WI38 (cell line): ENCODE results near the gene AHI1.
A peak's percentile ranks its signal among the peaks of the same experiment; 100 is the strongest.

Experiments used
- H3K4me3 ChIP-seq: 2 replicates; pipeline ENCODE4 v1.5.1; 2011; ENCODE audit warnings: low read depth, mild to moderate bottlenecking, control low read depth, low read length
- TF ChIP-seq, protein P1 (sequence below): IDR thresholded peaks from 2 replicates; pipeline ENCODE4 v1.5.1; 2012; ENCODE audit warnings: low read depth, mild to moderate bottlenecking, control low read depth, low read length

The AHI1 gene

DNA sequence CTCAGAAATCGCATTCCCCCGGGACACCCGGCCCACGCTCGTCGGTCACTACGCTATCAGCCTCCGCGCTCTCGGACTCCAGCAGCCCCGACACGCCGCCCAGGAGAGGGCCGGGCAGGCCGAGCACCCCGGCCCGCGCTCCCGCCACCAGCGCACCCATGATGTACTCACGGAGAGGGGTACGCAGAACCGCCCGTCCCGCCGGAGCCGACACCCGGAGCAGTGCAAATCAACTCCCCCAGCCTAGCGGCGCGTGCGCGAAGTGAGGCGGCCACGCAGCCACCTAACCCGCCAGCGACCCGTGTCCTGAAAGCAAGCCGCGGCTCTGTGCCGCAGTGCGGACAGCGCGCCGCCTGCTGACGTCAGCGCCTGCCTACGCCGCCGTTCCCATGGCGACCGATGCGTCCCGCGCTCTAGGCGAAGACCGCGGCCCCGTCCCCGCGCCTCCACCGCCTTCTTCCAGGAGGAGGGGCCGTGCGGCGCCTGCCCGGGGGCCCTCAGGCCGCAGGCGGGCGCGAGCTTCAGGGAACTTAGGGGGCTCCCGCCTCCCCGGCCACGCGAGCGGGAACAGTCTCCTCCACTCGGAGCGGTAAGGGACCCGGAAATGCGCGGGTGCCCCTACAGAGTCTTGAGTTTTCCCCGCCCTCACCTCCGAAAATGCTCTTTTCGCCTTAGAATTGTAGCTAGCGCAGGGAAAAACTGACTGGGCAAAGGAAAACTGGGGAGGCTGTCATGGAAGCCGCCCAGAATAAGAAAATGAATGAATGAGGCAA, at the start of gene AHI1:
Gene AHI1, minus strand, starts transcription at position 329 of the 773 bp plus-strand sequence. CDS start 5,503 bp downstream, outside the sequence.
- H3K4me3 ChIP-seq = peak within 1 kb of the TSS; percentile 94

DNA sequence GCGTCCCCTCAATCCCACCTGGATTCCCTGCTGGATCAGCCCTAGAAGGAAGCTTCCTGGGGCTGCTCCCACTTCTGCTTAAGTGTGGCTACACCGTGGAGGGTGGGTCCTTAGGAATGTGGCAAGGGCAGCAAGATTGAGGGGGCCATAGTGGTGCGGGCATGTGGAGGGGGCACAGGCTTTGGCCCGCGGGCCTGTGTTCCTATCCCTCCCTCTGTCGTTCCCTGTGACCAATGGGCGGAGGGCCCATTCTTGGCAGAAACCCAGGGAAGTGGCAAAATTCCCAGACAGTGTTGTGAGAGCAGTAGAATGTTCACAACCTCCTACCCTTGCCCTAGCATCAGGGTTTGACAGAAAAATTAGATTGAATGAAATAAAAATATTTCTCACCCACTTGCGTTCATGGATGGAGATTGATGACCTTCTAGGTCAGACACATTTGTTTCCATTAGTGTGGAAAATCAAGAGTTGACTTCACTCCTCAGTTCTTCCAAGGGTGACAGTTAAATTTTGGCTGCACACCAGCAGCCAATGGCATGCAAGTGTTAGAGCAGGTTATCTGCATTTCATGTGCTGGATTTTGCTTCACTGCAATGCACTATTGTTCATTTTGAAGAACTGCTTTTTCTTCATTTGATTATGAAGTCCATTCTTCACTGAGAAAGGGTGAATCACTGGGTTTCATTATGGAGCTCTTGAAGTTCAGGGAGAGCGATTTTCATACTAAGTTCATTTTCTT, 49.3 kb upstream of the AHI1 start:
- H3K4me3 ChIP-seq = no peak overlapping the region
- TF ChIP-seq, protein P1, sequence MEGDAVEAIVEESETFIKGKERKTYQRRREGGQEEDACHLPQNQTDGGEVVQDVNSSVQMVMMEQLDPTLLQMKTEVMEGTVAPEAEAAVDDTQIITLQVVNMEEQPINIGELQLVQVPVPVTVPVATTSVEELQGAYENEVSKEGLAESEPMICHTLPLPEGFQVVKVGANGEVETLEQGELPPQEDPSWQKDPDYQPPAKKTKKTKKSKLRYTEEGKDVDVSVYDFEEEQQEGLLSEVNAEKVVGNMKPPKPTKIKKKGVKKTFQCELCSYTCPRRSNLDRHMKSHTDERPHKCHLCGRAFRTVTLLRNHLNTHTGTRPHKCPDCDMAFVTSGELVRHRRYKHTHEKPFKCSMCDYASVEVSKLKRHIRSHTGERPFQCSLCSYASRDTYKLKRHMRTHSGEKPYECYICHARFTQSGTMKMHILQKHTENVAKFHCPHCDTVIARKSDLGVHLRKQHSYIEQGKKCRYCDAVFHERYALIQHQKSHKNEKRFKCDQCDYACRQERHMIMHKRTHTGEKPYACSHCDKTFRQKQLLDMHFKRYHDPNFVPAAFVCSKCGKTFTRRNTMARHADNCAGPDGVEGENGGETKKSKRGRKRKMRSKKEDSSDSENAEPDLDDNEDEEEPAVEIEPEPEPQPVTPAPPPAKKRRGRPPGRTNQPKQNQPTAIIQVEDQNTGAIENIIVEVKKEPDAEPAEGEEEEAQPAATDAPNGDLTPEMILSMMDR = no peak

More for the DNA sequence above, at the start of gene AHI1:
- TF ChIP-seq, protein P1 = no peak

DNA sequence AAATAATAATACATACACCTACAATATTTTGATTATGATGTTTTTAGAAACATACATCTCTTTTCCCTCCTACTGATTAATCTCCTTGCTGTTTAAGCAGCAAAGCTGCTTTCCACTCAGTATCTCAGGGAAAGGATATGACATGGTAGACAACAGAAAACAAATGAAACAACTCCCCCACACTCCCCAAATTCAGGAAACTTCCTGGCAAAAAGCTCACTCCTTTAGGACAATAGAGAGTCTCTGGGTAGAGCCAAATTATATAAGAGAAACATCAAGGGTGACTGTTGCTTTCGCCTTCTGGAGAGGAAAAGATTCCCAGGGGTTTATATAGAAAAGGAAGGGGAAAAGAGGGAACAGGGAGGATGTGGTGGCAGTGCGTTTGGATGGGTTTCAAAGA, 48.7 kb upstream of the AHI1 start:
- TF ChIP-seq, protein P1 = no peak
- H3K4me3 ChIP-seq = no peak overlapping the region

DNA sequence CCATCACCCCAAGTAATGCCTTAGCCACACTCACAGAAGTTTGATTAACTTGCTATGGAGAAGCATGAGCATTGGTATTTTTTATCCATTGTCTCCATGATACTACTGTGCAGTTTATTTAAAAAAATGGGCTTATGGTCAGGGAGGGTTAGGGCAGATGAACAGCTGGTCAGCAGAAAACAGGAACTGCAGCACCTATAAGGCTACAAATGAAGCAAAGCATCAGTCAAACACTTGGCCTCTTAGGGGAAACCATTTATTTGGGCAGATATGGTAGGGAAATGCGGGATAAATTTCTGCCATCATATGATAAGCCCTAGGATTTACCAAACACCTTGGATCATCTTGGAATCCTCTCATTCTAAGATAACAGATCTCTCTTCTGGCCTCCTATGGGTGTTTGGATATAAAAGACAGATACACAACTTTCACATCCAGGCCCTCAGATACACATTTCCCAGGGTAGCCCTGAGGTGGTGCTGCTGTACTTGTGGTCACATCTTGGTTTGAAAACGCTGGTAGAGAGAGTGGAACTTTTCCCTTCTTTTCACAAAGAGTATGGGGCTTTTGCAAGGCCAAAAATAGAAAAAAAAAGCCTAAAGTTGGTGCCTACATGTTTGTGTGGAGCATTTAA, 42.8 kb upstream of the AHI1 start:
- H3K4me3 ChIP-seq = no peak overlapping the region
- TF ChIP-seq, protein P1 = no peak

DNA sequence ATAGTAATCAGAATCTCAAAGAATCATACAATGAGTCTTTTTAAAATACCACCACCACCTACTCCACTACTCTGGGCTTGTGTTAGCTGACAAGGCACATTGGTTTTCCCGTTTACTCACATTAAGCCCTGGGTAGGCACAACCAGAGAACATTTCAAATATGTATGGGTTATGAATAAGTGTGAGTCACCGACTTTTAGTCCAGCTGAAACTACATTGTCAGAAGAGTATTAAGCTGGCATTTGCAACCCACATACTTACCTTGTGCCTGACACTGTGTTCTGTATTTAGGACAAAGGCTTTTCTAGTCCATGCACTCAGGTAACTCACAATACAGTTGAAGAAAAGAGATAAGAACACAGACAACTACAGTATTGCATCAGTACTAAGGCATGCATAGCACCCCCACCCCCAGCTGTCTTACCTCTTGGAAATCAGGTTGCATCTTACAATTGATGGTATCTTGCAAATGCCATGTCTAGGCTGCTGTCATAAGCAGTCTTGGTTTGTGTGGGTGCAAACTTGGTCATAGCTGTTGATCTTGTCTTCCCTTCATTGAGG, 40.3 kb upstream of the AHI1 start:
- TF ChIP-seq, protein P1 = no peak
- no peak overlapping the region for H3K4me3 ChIP-seq

DNA sequence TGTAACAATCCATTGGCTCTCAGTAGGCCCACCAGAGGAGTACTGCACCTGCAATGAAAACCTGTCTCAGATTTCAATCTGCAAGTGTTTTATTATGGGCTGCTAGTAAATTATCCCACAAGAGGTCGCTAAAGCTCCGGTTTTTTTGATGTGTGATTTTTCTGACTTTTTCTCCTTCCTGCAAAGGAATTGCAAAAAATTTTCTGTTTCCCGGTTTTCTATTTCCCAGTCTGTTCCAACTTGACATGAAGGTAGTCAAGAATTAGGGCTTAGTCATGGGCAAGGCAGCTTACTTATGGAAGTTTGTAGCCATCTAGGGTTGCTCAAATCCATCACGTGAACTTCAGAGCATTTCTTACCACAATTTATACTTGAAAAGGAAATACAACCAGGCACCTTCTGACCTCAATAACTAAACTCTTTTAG, 38.5 kb upstream of the AHI1 start:
- TF ChIP-seq, protein P1 = no peak
- H3K4me3 ChIP-seq = no peak overlapping the region
